Astrocyte (in vitro differentiated cells and primary cell): Measurements from ENCODE around the gene STRADA. TPM values are rescaled to one million over a fixed set of nuclear protein-coding genes. Genes with fewer than 3 reads are reported as not detected.
A peak's percentile ranks its signal among the peaks of the same experiment; 100 is the strongest.

ENCODE experiments used
- DNase-seq: peaks from one replicate; pipeline ENCODE4 v3.0.0-alpha.2; 2010; ENCODE audit warnings: low read depth
- FAIRE-seq: peaks from 2 replicates; lab custom pipeline; 2011; peaks lifted over from hg19 to GRCh38; lab: Jason Lieb, UNC
- H2AFZ ChIP-seq: 2 replicates; pipeline ENCODE4 v1.6.0; 2012; ENCODE audit warnings: low read depth, low read length, inconsistent platforms
- H3K27ac ChIP-seq: 2 replicates; pipeline ENCODE4 v1.5.1; 2011; ENCODE audit warnings: low read depth, low read length, inconsistent platforms
- H3K27me3 ChIP-seq: 2 replicates; pipeline ENCODE4 v1.6.0; 2011; ENCODE audit warnings: low read length, inconsistent platforms; ENCODE audit not compliant: insufficient read depth
- H3K36me3 ChIP-seq: 2 replicates; pipeline ENCODE4 v1.5.1; 2011; ENCODE audit warnings: low read length, inconsistent platforms; ENCODE audit not compliant: insufficient read depth
- H3K4me1 ChIP-seq: 2 replicates; pipeline ENCODE4 v1.5.1; 2011; ENCODE audit warnings: low read length, inconsistent platforms; ENCODE audit not compliant: insufficient read depth
- H3K4me2 ChIP-seq: 2 replicates; pipeline ENCODE4 v1.6.0; 2012; ENCODE audit warnings: low read length, inconsistent platforms
- H3K4me3 ChIP-seq: 2 replicates; pipeline ENCODE4 v1.5.1; 2011; ENCODE audit warnings: low read depth, mild to moderate bottlenecking, low read length, inconsistent platforms; ENCODE audit not compliant: insufficient read depth
- H3K79me2 ChIP-seq: 2 replicates; pipeline ENCODE4 v1.6.0; 2012; ENCODE audit warnings: mild to moderate bottlenecking, low read length, inconsistent platforms; ENCODE audit not compliant: insufficient read depth
- H3K9ac ChIP-seq: 2 replicates; pipeline ENCODE4 v1.6.0; 2012; ENCODE audit warnings: mild to moderate bottlenecking, low read length, inconsistent platforms
- H3K9me3 ChIP-seq: 2 replicates; pipeline ENCODE4 v1.5.1; 2012; ENCODE audit warnings: low read depth, mild to moderate bottlenecking, low read length, inconsistent platforms; ENCODE audit not compliant: insufficient read depth
- H4K20me1 ChIP-seq: 2 replicates; pipeline ENCODE4 v1.6.0; 2012; ENCODE audit warnings: low read length, inconsistent platforms; ENCODE audit not compliant: insufficient read depth
- H3K27ac Mint-ChIP-seq: one replicate; pipeline ENCODE4 v1.8.0; 2021; ENCODE audit warnings: mild to moderate bottlenecking, mixed read lengths; ENCODE audit not compliant: unreplicated experiment
- H3K27me3 Mint-ChIP-seq: one replicate; pipeline ENCODE4 v1.8.0; 2021; ENCODE audit warnings: low read depth, mixed read lengths; ENCODE audit not compliant: unreplicated experiment
- H3K36me3 Mint-ChIP-seq: one replicate; pipeline ENCODE4 v1.8.0; 2021; ENCODE audit warnings: low read depth, mixed read lengths; ENCODE audit not compliant: unreplicated experiment
- H3K4me1 Mint-ChIP-seq: one replicate; pipeline ENCODE4 v1.8.0; 2021; ENCODE audit warnings: low read depth, mixed read lengths; ENCODE audit not compliant: unreplicated experiment
- H3K4me3 Mint-ChIP-seq: one replicate; pipeline ENCODE4 v1.8.0; 2021; ENCODE audit warnings: mild to moderate bottlenecking, moderate library complexity, mixed read lengths; ENCODE audit not compliant: unreplicated experiment
- H3K9me3 Mint-ChIP-seq: one replicate; pipeline ENCODE4 v1.8.0; 2021; ENCODE audit warnings: mild to moderate bottlenecking, mixed read lengths; ENCODE audit not compliant: unreplicated experiment
- EZH2 ChIP-seq: IDR thresholded peaks from 2 replicates; pipeline ENCODE4 v1.6.1; 2012; ENCODE audit warnings: mild to moderate bottlenecking, low read length, inconsistent platforms; ENCODE audit not compliant: insufficient read depth
- total RNA-seq: library from RNA; stranded (reverse); gene quantifications from 2 replicates; pipeline ENCODE4 v1.2.1, GENCODE V29; 2021
- TF ChIP-seq, protein P1 (sequence below): IDR thresholded peaks from 2 replicates; pipeline ENCODE4 v1.5.1; 2011; ENCODE audit warnings: low read depth, mild to moderate bottlenecking, inconsistent platforms, low read length, moderate library complexity; ENCODE audit not compliant: insufficient read depth

Gene STRADA
- total RNA-seq, 1 donor from 2014 or later: 35.7 TPM

DNA sequence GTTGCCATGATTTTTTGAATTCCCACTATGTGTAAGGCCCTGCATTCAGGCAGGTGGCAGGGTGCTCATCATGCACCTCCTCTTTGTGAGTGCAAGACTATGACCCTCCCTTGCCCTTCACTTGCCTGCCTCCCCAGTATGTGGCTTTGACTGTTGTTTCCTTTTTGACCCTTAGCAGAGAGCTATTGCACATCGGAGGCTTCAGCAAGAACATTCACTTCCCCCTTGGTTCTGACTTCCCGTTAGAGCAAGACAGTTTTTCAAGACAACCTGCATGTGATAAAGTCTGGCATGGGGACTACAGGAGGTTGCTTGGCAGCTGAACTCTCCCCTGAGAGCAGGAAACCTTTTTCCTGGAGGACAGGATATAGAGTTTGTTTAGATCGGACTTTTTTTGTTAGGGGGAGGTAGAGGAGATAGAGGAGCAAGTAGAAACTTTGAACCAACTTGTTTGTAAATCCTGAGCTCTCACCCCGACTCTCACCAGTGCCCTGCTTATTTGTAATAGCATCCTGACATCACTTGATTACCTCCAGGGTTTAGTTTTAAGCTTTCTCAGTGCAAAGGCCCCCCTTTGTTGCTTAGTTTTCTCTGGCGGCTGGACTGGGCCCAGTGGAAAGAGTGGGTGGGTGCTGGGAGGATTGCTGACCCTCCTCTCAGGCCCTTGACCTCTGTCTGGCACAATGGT lies 75.9 kb downstream of the STRADA start:
- Histone ChIP-seq H4K20me1 (no peaks in the 10 kb centered on the region), H3K9ac (no peak overlapping the region), H3K79me2 (no peaks in the 10 kb centered on the region), H3K4me2 (no peak overlapping the region), H3K27me3 (no peaks in the 10 kb centered on the region), H3K27ac (no peak overlapping the region), H3K4me1 (no peaks in the 10 kb centered on the region), H3K9me3 (no peaks in the 10 kb centered on the region), H3K36me3 (peaks cover 6% of the 10 kb centered on the region), H3K4me3 (no peak overlapping the region), H2AFZ (no peak overlapping the region)
- Mint-ChIP-seq H3K9me3 (no peaks in the 10 kb centered on the region), H3K27ac (no peak overlapping the region), H3K4me3 (no peak overlapping the region), H3K4me1 (no peaks in the 10 kb centered on the region), H3K27me3 (peaks cover 1% of the 10 kb centered on the region), H3K36me3 (peaks cover 26% of the 10 kb centered on the region)
- FAIRE-seq (no peak), DNase-seq (no peak)
- TF ChIP-seq EZH2: no peak
- TF ChIP-seq, protein P1, sequence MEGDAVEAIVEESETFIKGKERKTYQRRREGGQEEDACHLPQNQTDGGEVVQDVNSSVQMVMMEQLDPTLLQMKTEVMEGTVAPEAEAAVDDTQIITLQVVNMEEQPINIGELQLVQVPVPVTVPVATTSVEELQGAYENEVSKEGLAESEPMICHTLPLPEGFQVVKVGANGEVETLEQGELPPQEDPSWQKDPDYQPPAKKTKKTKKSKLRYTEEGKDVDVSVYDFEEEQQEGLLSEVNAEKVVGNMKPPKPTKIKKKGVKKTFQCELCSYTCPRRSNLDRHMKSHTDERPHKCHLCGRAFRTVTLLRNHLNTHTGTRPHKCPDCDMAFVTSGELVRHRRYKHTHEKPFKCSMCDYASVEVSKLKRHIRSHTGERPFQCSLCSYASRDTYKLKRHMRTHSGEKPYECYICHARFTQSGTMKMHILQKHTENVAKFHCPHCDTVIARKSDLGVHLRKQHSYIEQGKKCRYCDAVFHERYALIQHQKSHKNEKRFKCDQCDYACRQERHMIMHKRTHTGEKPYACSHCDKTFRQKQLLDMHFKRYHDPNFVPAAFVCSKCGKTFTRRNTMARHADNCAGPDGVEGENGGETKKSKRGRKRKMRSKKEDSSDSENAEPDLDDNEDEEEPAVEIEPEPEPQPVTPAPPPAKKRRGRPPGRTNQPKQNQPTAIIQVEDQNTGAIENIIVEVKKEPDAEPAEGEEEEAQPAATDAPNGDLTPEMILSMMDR: no peak

DNA sequence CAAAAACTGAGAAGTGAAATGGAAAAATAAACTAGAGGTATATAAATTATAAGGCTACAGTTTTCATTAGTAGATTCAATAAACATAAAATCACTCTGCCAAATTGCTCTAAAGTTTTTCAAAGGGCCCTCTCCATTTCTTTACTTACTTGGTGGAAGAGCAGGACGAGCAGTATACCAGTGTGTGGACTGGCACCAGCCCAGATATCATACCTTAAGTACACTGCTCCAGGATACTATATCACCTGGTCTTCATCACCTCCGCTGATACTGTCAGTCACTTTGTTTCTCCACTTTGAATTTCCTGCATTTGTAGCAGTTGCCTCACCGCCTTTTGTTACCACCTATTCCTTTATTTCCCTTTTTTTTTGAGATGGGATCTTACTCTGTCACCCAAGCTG lies 81.7 kb downstream of the STRADA start:
- no peaks in the 10 kb centered on the region for H3K9me3 Mint-ChIP-seq
- no peak for DNase-seq
- peaks cover 14% of the 10 kb centered on the region for H3K36me3 Mint-ChIP-seq
- H3K27me3 ChIP-seq: no peaks in the 10 kb centered on the region
- H3K27ac ChIP-seq: no peak overlapping the region
- no peaks in the 10 kb centered on the region for H3K79me2 ChIP-seq
- H3K36me3 ChIP-seq: peaks cover 6% of the 10 kb centered on the region
- H3K9me3 ChIP-seq: no peaks in the 10 kb centered on the region
- H3K4me1 Mint-ChIP-seq: peaks cover 4% of the 10 kb centered on the region
- H3K27ac Mint-ChIP-seq: no peak overlapping the region
- H2AFZ ChIP-seq: no peak overlapping the region
- no peak overlapping the region for H3K4me2 ChIP-seq
- H3K4me3 ChIP-seq: no peak overlapping the region
- H3K27me3 Mint-ChIP-seq: no peaks in the 10 kb centered on the region
- no peaks in the 10 kb centered on the region for H3K4me1 ChIP-seq
- no peak overlapping the region for H3K4me3 Mint-ChIP-seq
- H4K20me1 ChIP-seq: no peaks in the 10 kb centered on the region
- no peak for FAIRE-seq
- H3K9ac ChIP-seq: no peak overlapping the region
- no peak for TF ChIP-seq EZH2
- TF ChIP-seq, protein P1: no peak

DNA sequence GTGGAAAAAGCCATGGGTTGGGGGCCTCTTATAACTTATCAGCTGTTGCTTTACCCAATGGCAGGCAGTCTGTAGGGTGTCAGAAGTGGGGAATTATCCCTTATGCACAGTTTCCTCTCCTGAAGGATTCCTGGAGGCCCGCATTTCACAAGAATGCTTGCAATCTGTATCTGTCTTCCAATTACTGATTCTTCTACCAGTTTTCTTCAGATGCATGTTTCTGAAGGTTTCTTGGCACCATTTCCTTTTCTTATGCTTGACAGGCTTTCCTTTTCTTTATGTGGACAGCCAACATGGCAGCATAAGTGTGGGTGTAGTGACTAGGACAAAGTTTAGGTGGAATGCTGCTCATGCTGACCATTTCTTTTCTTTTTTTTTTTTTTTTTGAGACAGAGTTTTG lies 83.2 kb downstream of the STRADA start:
- Histone ChIP-seq H3K9me3 (no peaks in the 10 kb centered on the region), H3K9ac (no peak overlapping the region), H3K79me2 (no peaks in the 10 kb centered on the region), H3K27me3 (no peaks in the 10 kb centered on the region), H3K4me1 (no peaks in the 10 kb centered on the region), H2AFZ (no peak overlapping the region), H3K4me2 (no peak overlapping the region), H3K27ac (no peak overlapping the region), H3K4me3 (no peak overlapping the region), H4K20me1 (no peaks in the 10 kb centered on the region), H3K36me3 (peaks cover 5% of the 10 kb centered on the region)
- TF ChIP-seq, protein P1: no peak
- TF ChIP-seq EZH2: no peak
- H3K36me3 Mint-ChIP-seq: peaks cover 11% of the 10 kb centered on the region
- peak; percentile 2 for DNase-seq
- H3K27me3 Mint-ChIP-seq: no peaks in the 10 kb centered on the region
- FAIRE-seq: no peak
- no peak overlapping the region for H3K27ac Mint-ChIP-seq
- no peak overlapping the region for H3K4me3 Mint-ChIP-seq
- H3K9me3 Mint-ChIP-seq: no peaks in the 10 kb centered on the region
- H3K4me1 Mint-ChIP-seq: peaks cover 4% of the 10 kb centered on the region
